ENCODE measurements around the gene HELZ.

HELZ gene

DNA sequence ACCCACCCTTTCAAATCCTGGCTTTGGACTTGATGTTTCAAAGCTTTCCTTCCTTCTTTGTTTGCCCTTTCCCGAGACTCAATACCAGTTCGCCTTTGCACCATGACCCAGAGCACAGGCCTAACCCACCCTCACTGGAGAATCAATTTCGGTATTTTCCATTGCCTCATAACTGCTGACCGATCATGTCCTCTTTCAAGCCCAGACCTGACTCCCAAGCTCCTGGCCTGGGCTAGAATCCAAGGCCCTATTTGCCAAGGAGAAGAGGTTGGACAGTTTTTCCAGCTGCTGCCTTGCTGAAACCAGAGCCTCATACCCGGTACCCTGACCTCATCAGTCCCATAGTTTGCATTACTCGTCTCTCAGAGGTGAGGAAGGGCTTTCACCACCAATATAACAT is 35.3 kb upstream of the HELZ start:
- Histone ChIP-seq H2AFZ (ENCODE audit: low read length) (no peak overlapping the region), H3K9me3 (ENCODE audit: low read length) (no peaks in the 10 kb centered on the region), H3K4me2 (ENCODE audit: low read length) (no peak overlapping the region), H3K79me2 (ENCODE audit: insufficient read depth, low read length) (no peaks in the 10 kb centered on the region), H3F3A (ENCODE audit: insufficient read depth, low read length) (no peaks in the 10 kb centered on the region), H3K9me2 (ENCODE audit: low read depth, low read length) (no peaks in the 10 kb centered on the region), H4K20me1 (ENCODE audit: insufficient read depth, low read length) (no peaks in the 10 kb centered on the region), H3K36me3 (ENCODE audit: insufficient read depth, low read length) (no peaks in the 10 kb centered on the region), H3K27ac (ENCODE audit: low read depth, low read length, poor library complexity, severe bottlenecking) (no peak overlapping the region), H3K4me1 (ENCODE audit: insufficient read depth, low read length, severe bottlenecking) (no peaks in the 10 kb centered on the region), H3K27me3 (ENCODE audit: insufficient read depth, low read length) (0 out of 2 replicates have a peak, but pooled peaks cover 3% of the 10 kb centered on the region), H3K9ac (ENCODE audit: low read length) (no peak overlapping the region), H3K4me3 (ENCODE audit: low read depth, low read length, poor library complexity, severe bottlenecking) (no peak overlapping the region)
- TF ChIP-seq, protein P1, sequence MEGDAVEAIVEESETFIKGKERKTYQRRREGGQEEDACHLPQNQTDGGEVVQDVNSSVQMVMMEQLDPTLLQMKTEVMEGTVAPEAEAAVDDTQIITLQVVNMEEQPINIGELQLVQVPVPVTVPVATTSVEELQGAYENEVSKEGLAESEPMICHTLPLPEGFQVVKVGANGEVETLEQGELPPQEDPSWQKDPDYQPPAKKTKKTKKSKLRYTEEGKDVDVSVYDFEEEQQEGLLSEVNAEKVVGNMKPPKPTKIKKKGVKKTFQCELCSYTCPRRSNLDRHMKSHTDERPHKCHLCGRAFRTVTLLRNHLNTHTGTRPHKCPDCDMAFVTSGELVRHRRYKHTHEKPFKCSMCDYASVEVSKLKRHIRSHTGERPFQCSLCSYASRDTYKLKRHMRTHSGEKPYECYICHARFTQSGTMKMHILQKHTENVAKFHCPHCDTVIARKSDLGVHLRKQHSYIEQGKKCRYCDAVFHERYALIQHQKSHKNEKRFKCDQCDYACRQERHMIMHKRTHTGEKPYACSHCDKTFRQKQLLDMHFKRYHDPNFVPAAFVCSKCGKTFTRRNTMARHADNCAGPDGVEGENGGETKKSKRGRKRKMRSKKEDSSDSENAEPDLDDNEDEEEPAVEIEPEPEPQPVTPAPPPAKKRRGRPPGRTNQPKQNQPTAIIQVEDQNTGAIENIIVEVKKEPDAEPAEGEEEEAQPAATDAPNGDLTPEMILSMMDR (IDR thresholded peaks at IDR 0.05; ENCODE audit: low read length) = no peak
- TF ChIP-seq EZH2 (IDR thresholded peaks at IDR 0.05; ENCODE audit: borderline replicate concordance, low read length) = no peak

GRCh38 chr17:67279115-67279514 is 34.1 kb upstream of the HELZ start:
- H3K27ac ChIP-seq (ENCODE audit: low read depth, low read length, poor library complexity, severe bottlenecking) = no peak overlapping the region
- no peaks in the 10 kb centered on the region for H3K36me3 ChIP-seq (ENCODE audit: insufficient read depth, low read length)
- H3K4me1 ChIP-seq (ENCODE audit: insufficient read depth, low read length, severe bottlenecking) = no peaks in the 10 kb centered on the region
- no peak overlapping the region for H3K4me3 ChIP-seq (ENCODE audit: low read depth, low read length, poor library complexity, severe bottlenecking)
- H3K79me2 ChIP-seq (ENCODE audit: insufficient read depth, low read length) = no peaks in the 10 kb centered on the region
- no peak for TF ChIP-seq EZH2 (IDR thresholded peaks at IDR 0.05; ENCODE audit: borderline replicate concordance, low read length)
- TF ChIP-seq, protein P1 (IDR thresholded peaks at IDR 0.05; ENCODE audit: low read length) = no peak
- H3F3A ChIP-seq (ENCODE audit: insufficient read depth, low read length) = no peaks in the 10 kb centered on the region
- H3K9ac ChIP-seq (ENCODE audit: low read length) = no peak overlapping the region
- H3K4me2 ChIP-seq (ENCODE audit: low read length) = no peak overlapping the region
- no peak overlapping the region for H2AFZ ChIP-seq (ENCODE audit: low read length)
- H4K20me1 ChIP-seq (ENCODE audit: insufficient read depth, low read length) = no peaks in the 10 kb centered on the region
- no peaks in the 10 kb centered on the region for H3K9me3 ChIP-seq (ENCODE audit: low read length)
- H3K9me2 ChIP-seq (ENCODE audit: low read depth, low read length) = no peaks in the 10 kb centered on the region
- H3K27me3 ChIP-seq (ENCODE audit: insufficient read depth, low read length) = 0 out of 2 replicates have a peak, but pooled peaks cover 3% of the 10 kb centered on the region

GRCh38 chr17:67278363-67278762 is 33.4 kb upstream of the HELZ start:
- H4K20me1 ChIP-seq (ENCODE audit: insufficient read depth, low read length) = no peaks in the 10 kb centered on the region
- no peak overlapping the region for H3K4me3 ChIP-seq (ENCODE audit: low read depth, low read length, poor library complexity, severe bottlenecking)
- 0 out of 2 replicates have a peak, but pooled peaks cover 3% of the 10 kb centered on the region for H3K27me3 ChIP-seq (ENCODE audit: insufficient read depth, low read length)
- H3K9me3 ChIP-seq (ENCODE audit: low read length) = no peaks in the 10 kb centered on the region
- H3K4me2 ChIP-seq (ENCODE audit: low read length) = no peak overlapping the region
- no peaks in the 10 kb centered on the region for H3K79me2 ChIP-seq (ENCODE audit: insufficient read depth, low read length)
- H3K4me1 ChIP-seq (ENCODE audit: insufficient read depth, low read length, severe bottlenecking) = no peaks in the 10 kb centered on the region
- no peak overlapping the region for H3K9ac ChIP-seq (ENCODE audit: low read length)
- no peaks in the 10 kb centered on the region for H3F3A ChIP-seq (ENCODE audit: insufficient read depth, low read length)
- TF ChIP-seq, protein P1 (IDR thresholded peaks at IDR 0.05; ENCODE audit: low read length) = no peak
- no peak for TF ChIP-seq EZH2 (IDR thresholded peaks at IDR 0.05; ENCODE audit: borderline replicate concordance, low read length)
- no peak overlapping the region for H3K27ac ChIP-seq (ENCODE audit: low read depth, low read length, poor library complexity, severe bottlenecking)
- no peaks in the 10 kb centered on the region for H3K36me3 ChIP-seq (ENCODE audit: insufficient read depth, low read length)
- H2AFZ ChIP-seq (ENCODE audit: low read length) = no peak overlapping the region
- no peaks in the 10 kb centered on the region for H3K9me2 ChIP-seq (ENCODE audit: low read depth, low read length)

Measured in OCI-LY1 (cell line).